ENCODE measurements around the gene CCDC195. TPM values are rescaled to one million over a fixed set of nuclear protein-coding genes. Genes with fewer than 3 reads are reported as not detected.
"Not testable (repeated sequence)": the region's sequence is repeated elsewhere in the genome, so short reads cannot be mapped to it uniquely, and the experiment has no call there.

CCDC195 gene
- total and polyA plus RNA-seq, 12 donors, result not detected

DNA sequence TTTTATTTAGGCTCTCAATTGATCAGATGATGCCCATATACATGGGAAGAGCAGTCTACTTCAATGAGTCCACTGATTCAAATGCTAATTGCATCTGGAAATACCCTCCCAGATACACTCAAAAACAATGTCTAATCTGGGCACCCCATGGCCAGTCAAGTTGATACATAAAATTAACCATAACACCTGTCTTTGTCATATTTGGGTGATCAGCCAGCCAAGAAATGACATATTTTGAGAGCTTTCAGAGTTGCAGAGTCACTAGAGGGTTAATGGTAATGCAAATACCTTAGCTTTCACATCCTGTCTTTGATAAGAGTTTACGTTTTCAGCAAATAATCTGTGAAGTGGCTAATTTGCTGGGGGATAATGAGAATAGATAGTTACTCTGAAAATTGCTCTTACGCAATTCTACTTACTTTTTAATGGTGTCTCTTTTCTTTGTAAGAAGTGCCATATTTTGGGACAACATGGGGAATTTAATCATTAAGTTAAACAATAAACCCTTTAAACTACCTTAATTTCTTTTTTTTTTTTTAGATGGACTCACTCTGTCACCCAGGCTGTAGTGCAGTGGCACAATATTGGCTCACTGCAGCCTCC is 49.1 kb downstream of the CCDC195 start:
- no peak overlapping the region for H3K27ac ChIP-seq
- no peak for TF ChIP-seq POLR2A (IDR thresholded peaks at IDR 0.05)
- TF ChIP-seq, protein P1, sequence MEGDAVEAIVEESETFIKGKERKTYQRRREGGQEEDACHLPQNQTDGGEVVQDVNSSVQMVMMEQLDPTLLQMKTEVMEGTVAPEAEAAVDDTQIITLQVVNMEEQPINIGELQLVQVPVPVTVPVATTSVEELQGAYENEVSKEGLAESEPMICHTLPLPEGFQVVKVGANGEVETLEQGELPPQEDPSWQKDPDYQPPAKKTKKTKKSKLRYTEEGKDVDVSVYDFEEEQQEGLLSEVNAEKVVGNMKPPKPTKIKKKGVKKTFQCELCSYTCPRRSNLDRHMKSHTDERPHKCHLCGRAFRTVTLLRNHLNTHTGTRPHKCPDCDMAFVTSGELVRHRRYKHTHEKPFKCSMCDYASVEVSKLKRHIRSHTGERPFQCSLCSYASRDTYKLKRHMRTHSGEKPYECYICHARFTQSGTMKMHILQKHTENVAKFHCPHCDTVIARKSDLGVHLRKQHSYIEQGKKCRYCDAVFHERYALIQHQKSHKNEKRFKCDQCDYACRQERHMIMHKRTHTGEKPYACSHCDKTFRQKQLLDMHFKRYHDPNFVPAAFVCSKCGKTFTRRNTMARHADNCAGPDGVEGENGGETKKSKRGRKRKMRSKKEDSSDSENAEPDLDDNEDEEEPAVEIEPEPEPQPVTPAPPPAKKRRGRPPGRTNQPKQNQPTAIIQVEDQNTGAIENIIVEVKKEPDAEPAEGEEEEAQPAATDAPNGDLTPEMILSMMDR (IDR thresholded peaks at IDR 0.05), result no peak
- DNase-seq, result no peak
- 50 to 62% (median 60%) methylated on average over 2 of the region's 2 CpGs for WGBS, 4 donors
- H3K36me3 ChIP-seq (replicated peaks in 1 of 2), result no peaks in the 10 kb centered on the region
- H3K9me3 ChIP-seq (replicated peaks in 1 of 3), result no peaks in the 10 kb centered on the region
- no peaks in the 10 kb centered on the region for H3K4me1 ChIP-seq (replicated peaks in 1 of 2)
- intact Hi-C loops (cut with DNase I), result no loop called here
- H3K27me3 ChIP-seq, result no peaks in the 10 kb centered on the region
- H3K4me3 ChIP-seq, result no peak overlapping the region

DNA sequence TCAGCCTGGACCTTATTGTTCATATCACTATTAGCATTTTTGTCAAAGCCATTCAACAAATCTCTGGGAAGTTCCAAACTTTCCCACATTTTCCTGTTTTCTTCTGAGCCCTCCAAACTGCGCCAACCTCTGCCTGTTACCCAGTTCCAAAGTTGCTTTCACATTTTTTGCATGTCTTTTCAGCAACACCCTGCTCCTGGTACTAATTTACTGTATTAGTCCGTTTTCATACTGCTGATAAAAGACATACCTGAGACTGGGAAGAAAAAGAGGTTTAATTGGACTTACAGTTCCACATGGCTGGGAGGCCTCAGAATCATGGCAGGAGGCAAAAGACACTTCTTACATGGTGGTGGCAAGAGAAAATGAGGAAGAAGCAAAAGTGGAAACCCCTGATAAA is 52.8 kb downstream of the CCDC195 start:
- H3K9me3 ChIP-seq (replicated peaks in 1 of 3); H3K4me3 ChIP-seq; H3K27me3 ChIP-seq; intact Hi-C loops (cut with DNase I); DNase-seq; H3K4me1 ChIP-seq (replicated peaks in 1 of 2); H3K27ac ChIP-seq; H3K36me3 ChIP-seq (replicated peaks in 1 of 2): not testable (repeated sequence)
- WGBS, 4 donors, result 64 to 72% (median 67%) methylated on average over 2 of the region's 2 CpGs

DNA sequence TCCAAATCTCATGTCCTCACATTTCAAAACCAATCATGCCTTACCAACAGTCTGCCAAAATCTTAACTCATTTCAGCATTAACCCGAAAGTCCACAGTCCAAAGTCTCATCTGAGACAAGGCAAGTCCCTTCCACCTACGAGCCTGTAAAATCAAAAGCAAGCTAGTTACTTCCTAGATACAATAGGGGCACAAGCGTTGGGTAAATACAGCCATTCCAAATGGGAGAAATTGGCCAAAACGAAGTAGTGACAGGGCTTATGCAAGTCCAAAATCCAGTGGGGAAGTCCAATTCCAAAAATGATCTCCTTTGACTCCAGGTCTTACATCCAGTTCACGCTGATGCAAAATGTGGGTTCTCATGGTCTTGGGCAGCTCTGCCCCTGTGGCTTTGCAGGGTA is 54.5 kb downstream of the CCDC195 start:
- H3K27ac ChIP-seq; H3K9me3 ChIP-seq (replicated peaks in 1 of 3); DNase-seq; H3K36me3 ChIP-seq (replicated peaks in 1 of 2); H3K4me1 ChIP-seq (replicated peaks in 1 of 2); intact Hi-C loops (cut with DNase I); H3K4me3 ChIP-seq; H3K27me3 ChIP-seq: not testable (repeated sequence)
- WGBS, 4 donors, result 75 to 80% (median 76%) methylated on average over 5 of the region's 5 CpGs

DNA sequence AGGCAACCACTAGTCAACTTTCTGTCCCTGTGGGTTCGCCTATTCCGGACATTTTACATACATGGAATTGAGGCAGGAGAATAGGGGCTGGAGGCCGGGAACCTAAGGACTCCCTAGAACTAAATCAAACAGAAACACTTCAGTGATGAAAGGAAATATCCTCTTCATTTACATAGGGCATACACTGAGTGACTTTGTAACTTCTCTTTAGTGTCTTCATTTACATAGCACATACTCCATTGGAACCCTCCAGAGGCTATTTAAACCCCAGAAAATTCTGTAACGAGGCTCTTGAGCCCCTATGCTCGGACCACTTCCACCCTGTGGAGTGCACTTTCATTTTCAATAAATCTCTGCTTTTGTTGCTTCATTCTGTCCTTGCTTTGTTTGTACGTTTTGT is 56.5 kb downstream of the CCDC195 start:
- H3K4me3 ChIP-seq, result no peak overlapping the region
- no peaks in the 10 kb centered on the region for H3K4me1 ChIP-seq (replicated peaks in 1 of 2)
- no peaks in the 10 kb centered on the region for H3K9me3 ChIP-seq (replicated peaks in 1 of 3)
- no peak for DNase-seq
- no peak for TF ChIP-seq POLR2A (IDR thresholded peaks at IDR 0.05)
- TF ChIP-seq, protein P1 (IDR thresholded peaks at IDR 0.05), result no peak
- WGBS, 4 donors, result 76 to 89% (median 86%) methylated on average over 6 of the region's 6 CpGs
- no peaks in the 10 kb centered on the region for H3K27me3 ChIP-seq
- no peaks in the 10 kb centered on the region for H3K36me3 ChIP-seq (replicated peaks in 1 of 2)
- no peak overlapping the region for H3K27ac ChIP-seq
- intact Hi-C loops (cut with DNase I), result loop anchor here in 1 of 2 donors (10.0 kb wide), 1 partner anchor 205 kb away; no protein-coding TSS in a partner anchor

DNA sequence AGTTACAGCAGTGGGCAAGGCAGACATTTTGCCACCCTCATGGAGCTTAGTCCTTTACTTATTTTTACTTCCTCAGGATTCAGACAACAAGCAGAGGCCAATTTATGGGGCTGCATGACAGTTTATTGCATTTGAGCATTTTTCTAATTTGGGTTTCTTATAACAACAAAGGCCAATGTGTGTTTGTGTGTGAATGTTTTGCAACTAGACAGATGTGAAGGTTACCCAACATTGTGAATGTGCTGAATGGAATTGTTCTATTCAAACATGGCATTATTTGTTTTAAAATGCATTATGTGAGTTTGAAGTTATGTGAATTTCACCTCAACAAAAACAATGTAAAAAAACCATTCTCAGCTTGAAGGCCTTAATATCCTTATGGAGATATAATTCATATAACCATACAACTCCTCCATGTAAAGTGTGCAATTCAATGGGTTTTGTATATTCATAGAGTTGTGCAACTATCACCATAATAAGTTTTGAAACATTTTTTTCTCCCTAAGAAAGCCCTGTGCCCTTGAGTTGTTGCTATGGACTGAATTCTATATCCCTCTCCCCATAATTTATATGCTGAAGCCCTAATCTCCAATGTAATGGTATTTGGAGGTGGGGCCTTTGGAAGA is 57.3 kb downstream of the CCDC195 start:
- no peak for DNase-seq
- Histone ChIP-seq H3K36me3 (replicated peaks in 1 of 2) (no peaks in the 10 kb centered on the region), H3K27me3 (no peaks in the 10 kb centered on the region), H3K4me3 (no peak overlapping the region), H3K27ac (no peak overlapping the region), H3K4me1 (replicated peaks in 1 of 2) (no peaks in the 10 kb centered on the region), H3K9me3 (replicated peaks in 1 of 3) (no peaks in the 10 kb centered on the region)
- intact Hi-C loops (cut with DNase I), result loop anchor here in 1 of 2 donors (10.0 kb wide), 1 partner anchor 204 kb away; no protein-coding TSS in a partner anchor
- TF ChIP-seq, protein P1 (IDR thresholded peaks at IDR 0.05), result no peak
- no peak for TF ChIP-seq POLR2A (IDR thresholded peaks at IDR 0.05)

Measured in adrenal gland (tissue), 12 donors.